Neural progenitor cell (in vitro differentiated cells): ENCODE results near the gene AXL.

ENCODE experiments used
- EZH2 ChIP-seq: fragments of 200-600 bp; sonication (generic); IDR thresholded peaks from 2 replicates; pipeline ENCODE4 v1.6.1; 2017; ENCODE audit warnings: antibody characterized with exemption, mild to moderate bottlenecking, moderate library complexity
- TF ChIP-seq, protein P1 (sequence below): fragments of 200-600 bp; sonication (generic); IDR thresholded peaks from 2 replicates; pipeline ENCODE4 v1.5.1; 2017; ENCODE audit warnings: antibody characterized with exemption, mild to moderate bottlenecking

DNA sequence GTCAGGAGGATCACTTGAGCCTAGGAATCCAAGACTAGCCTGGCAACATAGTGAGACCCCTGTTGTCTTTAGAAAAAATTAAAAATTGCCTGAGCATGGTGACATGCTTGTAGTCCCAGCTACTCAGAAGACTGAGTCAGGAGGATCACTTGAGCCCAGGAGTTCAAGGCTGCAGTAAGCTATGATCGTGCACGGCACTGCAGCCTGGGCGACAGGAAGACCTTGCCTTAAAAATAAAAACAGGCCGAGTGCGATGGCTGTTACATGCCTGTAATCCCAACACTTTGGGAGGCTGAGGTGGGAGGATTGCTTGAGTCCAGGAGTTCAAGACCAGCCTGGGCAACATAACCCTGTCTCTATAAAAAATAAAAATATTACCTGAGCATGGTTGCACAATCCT is 50.5 kb downstream of the AXL start:
- TF ChIP-seq, protein P1, sequence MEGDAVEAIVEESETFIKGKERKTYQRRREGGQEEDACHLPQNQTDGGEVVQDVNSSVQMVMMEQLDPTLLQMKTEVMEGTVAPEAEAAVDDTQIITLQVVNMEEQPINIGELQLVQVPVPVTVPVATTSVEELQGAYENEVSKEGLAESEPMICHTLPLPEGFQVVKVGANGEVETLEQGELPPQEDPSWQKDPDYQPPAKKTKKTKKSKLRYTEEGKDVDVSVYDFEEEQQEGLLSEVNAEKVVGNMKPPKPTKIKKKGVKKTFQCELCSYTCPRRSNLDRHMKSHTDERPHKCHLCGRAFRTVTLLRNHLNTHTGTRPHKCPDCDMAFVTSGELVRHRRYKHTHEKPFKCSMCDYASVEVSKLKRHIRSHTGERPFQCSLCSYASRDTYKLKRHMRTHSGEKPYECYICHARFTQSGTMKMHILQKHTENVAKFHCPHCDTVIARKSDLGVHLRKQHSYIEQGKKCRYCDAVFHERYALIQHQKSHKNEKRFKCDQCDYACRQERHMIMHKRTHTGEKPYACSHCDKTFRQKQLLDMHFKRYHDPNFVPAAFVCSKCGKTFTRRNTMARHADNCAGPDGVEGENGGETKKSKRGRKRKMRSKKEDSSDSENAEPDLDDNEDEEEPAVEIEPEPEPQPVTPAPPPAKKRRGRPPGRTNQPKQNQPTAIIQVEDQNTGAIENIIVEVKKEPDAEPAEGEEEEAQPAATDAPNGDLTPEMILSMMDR = no peak
- TF ChIP-seq EZH2 = no peak
